ENCODE data around the gene EPN2. TPM values are rescaled to one million over a fixed set of nuclear protein-coding genes. Genes with fewer than 3 reads are reported as not detected.

EPN2 gene
- total RNA-seq, 4 donors from 2014 or later, result 69.4 to 251 (median 96.3) TPM

- WGBS, 2 donors, result 74 to 78% methylated on average over 14 of the region's 14 CpGs
- no peak for DNase-seq (ENCODE audit: low spot score in 2 of 2)
- no peak for TF ChIP-seq CTCF (IDR thresholded peaks at IDR 0.05)
- TF ChIP-seq POLR2A (IDR thresholded peaks at IDR 0.05), result no peak
- intact Hi-C loops (cut with DNase I; ENCODE audit: low total_unique reads), result no loop called here
- H3K4me3 ChIP-seq (ENCODE audit: low read depth, poor library complexity, severe bottlenecking), result no peak overlapping the region
These were observed 90.0 kb downstream of the EPN2 start for GRCh38 chr17:19327031-19327783.

- TF ChIP-seq POLR2A (IDR thresholded peaks at IDR 0.05) (no peak), CTCF (IDR thresholded peaks at IDR 0.05) (no peak)
- DNase-seq (ENCODE audit: low spot score in 2 of 2), result no peak
- WGBS, 2 donors, result 94 to 96% methylated on average over 10 of the region's 10 CpGs
- no peak overlapping the region for H3K4me3 ChIP-seq (ENCODE audit: low read depth, poor library complexity, severe bottlenecking)
- intact Hi-C loops (cut with DNase I; ENCODE audit: low total_unique reads), result no loop called here
These were observed 91.4 kb downstream of the EPN2 start for GRCh38 chr17:19328441-19329061.

DNA sequence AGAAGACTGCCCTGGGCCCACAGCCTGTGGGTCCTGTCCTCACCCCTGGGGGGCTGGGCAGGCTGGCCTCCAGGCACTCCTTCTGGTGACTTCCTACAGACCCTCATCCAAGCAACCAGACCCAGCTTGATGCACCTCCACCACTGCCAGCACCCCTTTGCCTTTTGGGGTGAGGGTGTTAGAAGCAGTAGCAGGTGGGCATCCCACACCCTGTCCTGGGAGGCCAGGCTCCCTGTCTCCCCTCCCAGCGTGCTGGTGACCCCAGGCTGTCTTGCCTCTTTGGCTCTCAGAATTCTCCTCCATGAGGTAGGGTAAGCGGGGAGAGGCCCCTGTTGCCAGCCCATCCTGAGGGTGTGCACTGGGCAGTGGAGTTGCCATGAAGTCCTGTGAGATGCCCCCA, 92.0 kb downstream of the EPN2 start:
- H3K4me3 ChIP-seq (ENCODE audit: low read depth, poor library complexity, severe bottlenecking), result no peak overlapping the region
- TF ChIP-seq CTCF (IDR thresholded peaks at IDR 0.05) (no peak), POLR2A (IDR thresholded peaks at IDR 0.05) (no peak)
- WGBS, 2 donors, result 100% methylated on average over 2 of the region's 2 CpGs
- intact Hi-C loops (cut with DNase I; ENCODE audit: low total_unique reads), result no loop called here
- peak in 1 of 2 donors; percentile 85 for DNase-seq (ENCODE audit: low spot score in 2 of 2)

DNA sequence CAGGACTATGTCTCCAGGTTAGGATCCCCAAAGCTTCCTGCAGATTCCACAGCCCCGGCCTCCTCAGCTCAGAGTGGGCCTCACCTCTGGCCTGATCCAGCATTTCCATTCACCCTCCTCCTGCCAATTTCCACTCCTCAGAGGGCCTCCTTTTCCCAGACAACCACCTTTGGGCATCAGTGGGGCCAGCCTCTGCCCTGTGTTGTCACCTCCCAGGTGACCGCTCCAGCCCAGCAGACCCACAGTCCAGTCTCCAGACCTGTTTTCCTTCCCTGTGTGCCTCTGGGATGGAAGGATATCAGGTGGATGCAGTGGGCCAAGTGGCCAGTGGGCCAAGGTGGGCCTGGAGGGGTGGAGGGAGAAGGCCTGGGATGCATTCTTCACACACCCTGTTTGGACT, 92.7 kb downstream of the EPN2 start:
- no peak for DNase-seq (ENCODE audit: low spot score in 2 of 2)
- intact Hi-C loops (cut with DNase I; ENCODE audit: low total_unique reads), result loop anchor here (10.0 kb wide), 1 partner anchor 45 kb away; no protein-coding TSS in a partner anchor
- H3K4me3 ChIP-seq (ENCODE audit: low read depth, poor library complexity, severe bottlenecking), result no peak overlapping the region
- 92 to 93% methylated on average over 2 of the region's 2 CpGs for WGBS, 2 donors
- no peak for TF ChIP-seq POLR2A (IDR thresholded peaks at IDR 0.05)
- no peak for TF ChIP-seq CTCF (IDR thresholded peaks at IDR 0.05)

- TF ChIP-seq CTCF (IDR thresholded peaks at IDR 0.05) (no peak), POLR2A (IDR thresholded peaks at IDR 0.05) (no peak)
- WGBS, 2 donors, result 75 to 88% methylated on average over 3 of the region's 3 CpGs
- intact Hi-C loops (cut with DNase I; ENCODE audit: low total_unique reads), result loop anchor here (10.0 kb wide), 1 partner anchor 45 kb away; no protein-coding TSS in a partner anchor
These were observed 93.1 kb downstream of the EPN2 start for GRCh38 chr17:19330271-19330670.

More at GRCh38 chr17:19330271-19330670, 93.1 kb downstream of the EPN2 start:
- no peak for DNase-seq (ENCODE audit: low spot score in 2 of 2)
- H3K4me3 ChIP-seq (ENCODE audit: low read depth, poor library complexity, severe bottlenecking), result no peak overlapping the region
